Activated gamma-delta T cell treated with Interleukin-2 at 50 U/mL for 16 hours (primary cell): ENCODE results near the gene ZBTB44.
"Not testable (repeated sequence)": the region's sequence is repeated elsewhere in the genome, so short reads cannot be mapped to it uniquely, and the experiment has no call there.

Experiments used
- DNase-seq: peaks from one replicate; pipeline ENCODE4 v3.0.0-alpha.2; 2020

The ZBTB44 gene

GRCh38 chr11:130246270-130246669 lies 68.4 kb downstream of the ZBTB44 start:
- no peak for DNase-seq

GRCh38 chr11:130245375-130245774 lies 69.3 kb downstream of the ZBTB44 start:
- DNase-seq, result not testable (repeated sequence)

DNA sequence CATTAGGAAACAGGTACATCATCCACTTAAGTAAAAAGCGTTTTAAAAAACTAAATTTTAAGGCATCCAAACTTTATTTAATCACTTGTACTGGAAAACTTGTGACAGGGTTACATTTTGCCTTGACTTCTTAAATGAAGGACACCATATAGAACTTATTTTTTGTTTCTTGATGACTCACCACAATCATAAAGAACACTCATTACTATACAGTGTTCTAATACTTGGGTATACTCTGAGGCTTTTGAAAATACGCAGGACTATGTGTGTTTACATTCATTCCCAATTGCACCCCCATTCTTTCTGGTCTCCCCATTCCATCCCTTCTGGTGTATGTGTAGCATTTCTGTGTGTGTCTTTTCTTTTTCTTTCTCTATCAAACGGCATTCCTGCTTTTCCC lies 69.9 kb downstream of the ZBTB44 start:
- DNase-seq, result no peak

- no peak for DNase-seq
Measured at GRCh38 chr11:130243816-130244215, 70.9 kb downstream of the ZBTB44 start.

GRCh38 chr11:130241713-130242112 lies 73.0 kb downstream of the ZBTB44 start:
- DNase-seq, result no peak

GRCh38 chr11:130237282-130238006 lies 77.3 kb downstream of the ZBTB44 start:
- DNase-seq, result no peak

GRCh38 chr11:130234315-130234714 lies 80.4 kb downstream of the ZBTB44 start:
- no peak for DNase-seq

- DNase-seq, result not testable (repeated sequence)
Measured at GRCh38 chr11:130233888-130234287, 80.8 kb downstream of the ZBTB44 start.

- DNase-seq, result not testable (repeated sequence)
Measured at GRCh38 chr11:130233486-130233885, 81.2 kb downstream of the ZBTB44 start.

- DNase-seq, result no peak
Measured at GRCh38 chr11:130227373-130227772, 87.3 kb downstream of the ZBTB44 start.

- no peak for DNase-seq
Measured at GRCh38 chr11:130223291-130223971, 91.3 kb downstream of the ZBTB44 start.

GRCh38 chr11:130220311-130221035 lies 94.2 kb downstream of the ZBTB44 start:
- DNase-seq, result no peak

DNA sequence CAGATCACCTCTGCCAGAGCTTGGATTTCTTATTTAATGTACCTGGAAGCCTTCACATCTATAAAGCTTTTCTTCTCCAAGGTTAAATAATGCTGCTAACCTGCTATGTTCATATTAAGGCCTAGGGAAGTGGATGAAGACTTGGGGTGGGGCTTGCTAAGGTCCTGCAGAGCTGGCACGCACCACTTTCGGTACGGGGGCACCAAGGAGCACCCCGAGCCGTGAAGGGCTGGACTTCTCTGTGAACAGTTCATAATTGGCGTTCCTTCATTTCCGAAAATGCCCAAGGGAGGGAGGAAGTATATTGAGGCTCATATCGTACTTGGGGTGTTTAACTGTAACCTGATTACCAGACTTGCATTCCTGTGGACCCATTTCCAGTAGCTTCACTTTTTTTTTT lies 95.6 kb downstream of the ZBTB44 start:
- no peak for DNase-seq

DNA sequence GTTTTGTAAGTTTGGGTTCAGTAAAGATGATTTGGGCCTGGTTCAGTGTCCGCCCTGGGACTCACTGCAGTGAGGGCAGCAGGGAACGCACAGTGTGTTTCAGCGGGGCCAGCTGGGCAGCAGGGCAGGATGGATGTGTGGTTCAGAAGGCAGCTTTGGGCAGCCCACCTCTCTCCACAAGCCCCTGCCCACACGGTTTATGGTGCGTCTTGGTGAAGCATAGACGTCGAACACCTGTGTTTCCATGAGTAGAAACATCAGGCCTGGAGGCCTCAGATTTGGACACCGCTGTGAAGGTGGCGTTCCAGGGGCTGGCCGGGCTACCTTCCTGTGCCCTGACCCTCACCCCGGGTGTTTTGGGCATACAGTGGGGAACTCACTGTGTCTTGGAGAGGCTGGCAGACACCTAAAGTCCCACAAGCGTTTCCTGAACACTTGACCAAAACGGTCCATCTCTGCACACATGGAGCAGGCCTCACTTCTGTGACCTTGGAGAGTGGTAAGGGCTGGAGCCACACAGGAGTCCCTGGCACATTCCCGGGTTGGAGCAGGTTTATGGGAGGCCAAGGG lies 96.1 kb downstream of the ZBTB44 start:
- DNase-seq, result no peak

- no peak for DNase-seq
Measured at GRCh38 chr11:130217133-130218031, 97.3 kb downstream of the ZBTB44 start.

- no peak for DNase-seq
Measured at GRCh38 chr11:130216591-130217132, 98.1 kb downstream of the ZBTB44 start.

GRCh38 chr11:130216221-130216550 lies 98.5 kb downstream of the ZBTB44 start:
- no peak for DNase-seq

DNA sequence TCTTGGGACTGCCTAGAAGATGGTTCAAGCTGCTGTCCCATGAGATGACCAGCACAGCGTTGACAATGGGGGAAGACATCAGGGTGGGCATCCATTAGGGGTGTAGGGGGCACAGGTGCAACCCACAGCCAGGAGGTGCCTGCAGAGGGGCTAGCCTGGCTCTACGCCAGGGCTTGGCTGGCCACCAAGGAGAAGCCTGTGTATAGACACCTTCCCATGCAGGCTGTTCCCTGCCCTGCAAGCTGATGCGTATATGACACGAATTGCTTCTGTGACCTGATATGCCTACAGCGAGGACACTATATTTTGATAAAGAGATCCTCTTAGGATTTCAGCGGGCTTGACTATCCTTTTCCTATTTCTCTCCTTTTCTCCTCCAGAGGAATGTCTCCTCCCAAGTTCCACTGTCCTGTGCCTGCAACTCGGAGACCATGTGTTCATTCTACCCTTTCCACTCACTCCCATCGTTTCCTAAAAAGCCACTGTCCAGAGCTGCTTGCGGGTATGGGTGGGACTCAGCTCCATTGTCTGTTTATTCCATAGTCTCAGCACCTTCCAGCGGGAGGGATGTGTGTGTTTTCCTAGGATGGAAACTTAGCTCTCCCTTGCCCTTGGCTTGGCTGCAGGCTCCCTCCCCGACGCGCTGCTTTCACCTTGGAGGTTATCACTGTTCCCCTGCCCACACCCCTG lies 99.0 kb downstream of the ZBTB44 start:
- no peak for DNase-seq

- no peak for DNase-seq
Measured at GRCh38 chr11:130214861-130215530, 99.7 kb downstream of the ZBTB44 start.

DNA sequence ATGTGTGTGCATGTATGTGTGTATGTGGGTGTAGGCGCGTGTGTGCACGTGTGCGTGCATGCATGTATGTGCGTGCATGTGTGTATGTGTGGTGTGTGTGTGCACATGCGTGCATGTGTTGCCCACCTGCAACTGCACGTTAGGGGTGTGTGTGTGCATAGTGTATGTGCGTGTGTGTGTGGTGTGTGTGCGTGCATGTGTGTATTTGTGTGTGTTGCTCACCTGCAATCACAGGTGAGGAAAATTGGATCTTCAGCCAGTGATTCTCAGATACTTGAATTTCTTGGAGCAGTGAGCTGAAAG lies 100.8 kb downstream of the ZBTB44 start:
- no peak for DNase-seq
